HuH-7.5 (cell line): ENCODE measurements around the gene CRIP3.

ENCODE experiments used
- DNase-seq: peaks from one replicate; pipeline ENCODE4 v3.0.0; 2011; ENCODE audit warnings: low spot score

The CRIP3 gene

GRCh38 chr6:43273707-43274106 lies 34.9 kb downstream of the CRIP3 start:
- no peak for DNase-seq

- DNase-seq, result no peak
These were observed 36.7 kb downstream of the CRIP3 start for GRCh38 chr6:43271944-43272343.

GRCh38 chr6:43271103-43271815 lies 37.4 kb downstream of the CRIP3 start:
- no peak for DNase-seq

- DNase-seq, result no peak
These were observed 39.2 kb downstream of the CRIP3 start for GRCh38 chr6:43269273-43270007.

GRCh38 chr6:43268782-43269272 lies 39.8 kb downstream of the CRIP3 start:
- no peak for DNase-seq

- DNase-seq, result no peak
These were observed 40.3 kb downstream of the CRIP3 start for GRCh38 chr6:43268355-43268700.

- DNase-seq, result peak; percentile 78
These were observed 40.8 kb downstream of the CRIP3 start for GRCh38 chr6:43267619-43268354.

- DNase-seq, result no peak
These were observed 43.1 kb downstream of the CRIP3 start for GRCh38 chr6:43265564-43265963.

- DNase-seq, result no peak
These were observed 44.0 kb downstream of the CRIP3 start for GRCh38 chr6:43264599-43265145.

- peak; percentile 92 for DNase-seq
These were observed 45.1 kb downstream of the CRIP3 start for GRCh38 chr6:43263314-43264178.

GRCh38 chr6:43262780-43263313 lies 45.8 kb downstream of the CRIP3 start:
- DNase-seq, result no peak

GRCh38 chr6:43262000-43262779 lies 46.4 kb downstream of the CRIP3 start:
- DNase-seq, result no peak

- no peak for DNase-seq
These were observed 47.4 kb downstream of the CRIP3 start for GRCh38 chr6:43261198-43261597.

- DNase-seq, result no peak
These were observed 47.8 kb downstream of the CRIP3 start for GRCh38 chr6:43260791-43261190.

- DNase-seq, result no peak
These were observed 49.6 kb downstream of the CRIP3 start for GRCh38 chr6:43258807-43259686.

GRCh38 chr6:43258180-43258579 lies 50.4 kb downstream of the CRIP3 start:
- DNase-seq, result no peak

GRCh38 chr6:43257367-43258145 lies 51.1 kb downstream of the CRIP3 start:
- DNase-seq, result no peak

GRCh38 chr6:43256670-43257366 lies 51.8 kb downstream of the CRIP3 start:
- DNase-seq, result no peak
